Neural cell (in vitro differentiated cells): ENCODE measurements around the gene SS18.

Experiments
- EZH2 ChIP-seq: fragments of 200-600, 300-800 bp; shearing (Covaris generic), sonication (generic); IDR thresholded peaks from 2 replicates; pipeline ENCODE4 v1.6.1; 2014; ENCODE audit warnings: antibody characterized with exemption, low read length, borderline replicate concordance, mild to moderate bottlenecking; ENCODE audit not compliant: insufficient read depth, poor library complexity, severe bottlenecking
- POLR2AphosphoS5 ChIP-seq: IDR thresholded peaks from 2 replicates; pipeline ENCODE4 v1.6.1; 2012
- RAD21 ChIP-seq: fragments of 450-650 bp; conservative IDR thresholded peaks from 2 replicates; pipeline ENCODE4 v1.6.1; 2014; ENCODE audit warnings: antibody characterized with exemption, mild to moderate bottlenecking, moderate library complexity
- TAF1 ChIP-seq: IDR thresholded peaks from 2 replicates; pipeline ENCODE4 v1.6.1; 2012; ENCODE audit warnings: low read depth
- TF ChIP-seq, protein P1 (sequence below): fragments of 450-650 bp; IDR thresholded peaks from 2 replicates; pipeline ENCODE4 v1.5.1; 2014; ENCODE audit warnings: antibody characterized with exemption, mild to moderate bottlenecking, moderate library complexity; ENCODE audit not compliant: poor library complexity, severe bottlenecking

DNA sequence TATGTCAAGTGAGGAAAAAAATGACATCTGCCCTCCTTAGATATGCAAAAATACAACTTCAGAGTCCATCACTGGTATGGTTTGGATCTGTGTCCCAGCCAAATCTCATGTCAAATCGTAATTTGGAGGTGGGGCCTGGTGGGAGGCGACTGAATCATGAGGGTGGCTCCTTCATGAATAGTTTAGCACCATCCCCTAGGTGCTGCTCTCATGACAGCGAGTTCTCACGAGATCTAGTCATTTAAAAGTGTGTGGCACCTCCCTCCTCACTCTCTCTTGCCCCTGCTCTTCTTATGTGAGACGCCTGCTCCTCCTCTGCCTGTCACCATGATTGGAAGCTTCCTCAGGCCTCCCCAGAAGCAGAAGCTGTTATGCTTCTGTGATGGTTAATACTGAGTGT, 37.4 kb upstream of the SS18 start:
- TF ChIP-seq RAD21 (no peak), POLR2AphosphoS5 (no peak), TAF1 (no peak), EZH2 (no peak)
- TF ChIP-seq, protein P1, sequence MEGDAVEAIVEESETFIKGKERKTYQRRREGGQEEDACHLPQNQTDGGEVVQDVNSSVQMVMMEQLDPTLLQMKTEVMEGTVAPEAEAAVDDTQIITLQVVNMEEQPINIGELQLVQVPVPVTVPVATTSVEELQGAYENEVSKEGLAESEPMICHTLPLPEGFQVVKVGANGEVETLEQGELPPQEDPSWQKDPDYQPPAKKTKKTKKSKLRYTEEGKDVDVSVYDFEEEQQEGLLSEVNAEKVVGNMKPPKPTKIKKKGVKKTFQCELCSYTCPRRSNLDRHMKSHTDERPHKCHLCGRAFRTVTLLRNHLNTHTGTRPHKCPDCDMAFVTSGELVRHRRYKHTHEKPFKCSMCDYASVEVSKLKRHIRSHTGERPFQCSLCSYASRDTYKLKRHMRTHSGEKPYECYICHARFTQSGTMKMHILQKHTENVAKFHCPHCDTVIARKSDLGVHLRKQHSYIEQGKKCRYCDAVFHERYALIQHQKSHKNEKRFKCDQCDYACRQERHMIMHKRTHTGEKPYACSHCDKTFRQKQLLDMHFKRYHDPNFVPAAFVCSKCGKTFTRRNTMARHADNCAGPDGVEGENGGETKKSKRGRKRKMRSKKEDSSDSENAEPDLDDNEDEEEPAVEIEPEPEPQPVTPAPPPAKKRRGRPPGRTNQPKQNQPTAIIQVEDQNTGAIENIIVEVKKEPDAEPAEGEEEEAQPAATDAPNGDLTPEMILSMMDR = no peak
